PC-3 (cell line): Measurements from ENCODE around the gene AGGF1.

ENCODE experiments used
- CTCF ChIP-seq: fragments of 300-600 bp; sonication (generic); conservative IDR thresholded peaks from 2 replicates; pipeline ENCODE4 v1.5.1; 2017; ENCODE audit warnings: antibody characterized with exemption, low read depth, mild to moderate bottlenecking, low read length
- EZH2 ChIP-seq: fragments of 300-600 bp; sonication (generic); IDR thresholded peaks from one replicate; pipeline ENCODE4 v1.6.1; 2017; ENCODE audit warnings: antibody characterized with exemption, mild to moderate bottlenecking, low read length; ENCODE audit not compliant: unreplicated experiment

DNA sequence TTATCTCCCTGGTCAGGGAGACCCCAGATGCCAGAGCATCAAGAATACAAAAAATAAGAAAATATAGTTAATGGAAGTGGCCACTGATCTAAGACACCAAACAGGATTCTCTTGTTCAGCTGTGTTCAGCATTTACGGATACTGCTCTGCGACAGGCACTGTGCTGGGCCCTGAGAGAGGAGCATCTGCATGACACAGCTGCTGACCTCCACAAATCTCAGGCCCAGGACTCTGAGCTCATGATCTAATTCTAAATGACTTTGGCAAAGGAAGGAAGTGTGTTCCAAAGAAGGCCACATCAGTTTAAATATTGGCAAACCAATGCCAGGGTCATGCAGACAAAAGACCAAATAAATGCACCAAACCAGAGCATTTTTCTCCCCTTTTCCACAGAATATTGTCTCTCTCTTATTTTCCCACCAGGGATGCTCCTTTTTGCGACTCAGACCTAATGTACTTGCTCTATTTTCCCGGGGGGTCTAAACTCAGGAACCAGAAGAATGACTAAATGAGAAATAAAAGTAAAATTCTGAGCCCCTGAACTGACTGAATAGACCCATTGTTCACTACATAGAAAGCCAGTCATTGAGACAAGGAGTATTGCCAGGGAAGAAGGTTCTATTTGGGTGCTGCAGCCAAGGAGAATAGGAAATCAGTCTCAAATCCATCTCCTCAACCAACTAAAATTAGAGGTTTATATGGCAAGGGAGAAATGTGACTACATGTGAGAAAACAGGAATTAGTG lies 1.4 kb upstream of the AGGF1 start:
- no peak for TF ChIP-seq CTCF
- no peak for TF ChIP-seq EZH2
